ENCODE results near the gene STAC3.

STAC3 gene

DNA sequence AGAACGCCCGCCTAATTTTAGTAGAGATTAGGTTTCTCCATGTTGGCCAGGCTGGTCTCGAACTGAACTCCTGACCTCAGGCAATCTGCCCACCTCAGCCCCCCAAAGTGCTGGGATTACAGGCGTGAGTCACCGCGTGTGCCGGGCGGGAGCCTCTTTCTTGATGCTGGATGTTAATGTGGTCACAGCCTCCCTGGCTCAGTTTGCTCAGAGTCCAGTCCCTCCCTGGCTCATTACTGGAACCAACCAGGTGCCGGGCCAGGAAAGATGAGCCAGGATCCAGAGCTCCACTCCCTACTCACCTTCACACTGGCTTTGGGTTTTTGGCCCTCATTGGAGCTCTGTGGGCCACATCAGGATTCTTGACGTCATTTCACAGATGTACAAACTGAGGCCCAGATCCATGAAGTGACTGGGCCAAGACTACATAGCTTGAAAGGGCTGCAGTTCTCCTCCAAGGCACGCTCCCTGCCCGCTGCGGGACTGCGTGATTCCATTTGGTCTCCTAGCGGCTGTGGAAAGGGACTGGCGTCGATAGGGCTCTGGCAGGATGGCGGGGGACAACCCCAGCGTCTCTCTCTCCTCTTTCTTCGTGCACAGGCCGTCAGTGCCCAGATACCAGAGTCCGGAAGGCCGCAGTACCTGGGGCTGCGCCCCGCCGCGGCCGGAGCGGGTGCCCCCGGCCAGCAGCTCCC, 26.6 kb downstream of the STAC3 start:
- TF ChIP-seq, protein P1, sequence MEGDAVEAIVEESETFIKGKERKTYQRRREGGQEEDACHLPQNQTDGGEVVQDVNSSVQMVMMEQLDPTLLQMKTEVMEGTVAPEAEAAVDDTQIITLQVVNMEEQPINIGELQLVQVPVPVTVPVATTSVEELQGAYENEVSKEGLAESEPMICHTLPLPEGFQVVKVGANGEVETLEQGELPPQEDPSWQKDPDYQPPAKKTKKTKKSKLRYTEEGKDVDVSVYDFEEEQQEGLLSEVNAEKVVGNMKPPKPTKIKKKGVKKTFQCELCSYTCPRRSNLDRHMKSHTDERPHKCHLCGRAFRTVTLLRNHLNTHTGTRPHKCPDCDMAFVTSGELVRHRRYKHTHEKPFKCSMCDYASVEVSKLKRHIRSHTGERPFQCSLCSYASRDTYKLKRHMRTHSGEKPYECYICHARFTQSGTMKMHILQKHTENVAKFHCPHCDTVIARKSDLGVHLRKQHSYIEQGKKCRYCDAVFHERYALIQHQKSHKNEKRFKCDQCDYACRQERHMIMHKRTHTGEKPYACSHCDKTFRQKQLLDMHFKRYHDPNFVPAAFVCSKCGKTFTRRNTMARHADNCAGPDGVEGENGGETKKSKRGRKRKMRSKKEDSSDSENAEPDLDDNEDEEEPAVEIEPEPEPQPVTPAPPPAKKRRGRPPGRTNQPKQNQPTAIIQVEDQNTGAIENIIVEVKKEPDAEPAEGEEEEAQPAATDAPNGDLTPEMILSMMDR (conservative IDR thresholded peaks at IDR 0.05; ENCODE audit: low read depth, low read length), result no peak
- DNase-seq (ENCODE audit: low read depth), result no peak
- no peak overlapping the region for H3K4me3 ChIP-seq (ENCODE audit: low read length)

DNA sequence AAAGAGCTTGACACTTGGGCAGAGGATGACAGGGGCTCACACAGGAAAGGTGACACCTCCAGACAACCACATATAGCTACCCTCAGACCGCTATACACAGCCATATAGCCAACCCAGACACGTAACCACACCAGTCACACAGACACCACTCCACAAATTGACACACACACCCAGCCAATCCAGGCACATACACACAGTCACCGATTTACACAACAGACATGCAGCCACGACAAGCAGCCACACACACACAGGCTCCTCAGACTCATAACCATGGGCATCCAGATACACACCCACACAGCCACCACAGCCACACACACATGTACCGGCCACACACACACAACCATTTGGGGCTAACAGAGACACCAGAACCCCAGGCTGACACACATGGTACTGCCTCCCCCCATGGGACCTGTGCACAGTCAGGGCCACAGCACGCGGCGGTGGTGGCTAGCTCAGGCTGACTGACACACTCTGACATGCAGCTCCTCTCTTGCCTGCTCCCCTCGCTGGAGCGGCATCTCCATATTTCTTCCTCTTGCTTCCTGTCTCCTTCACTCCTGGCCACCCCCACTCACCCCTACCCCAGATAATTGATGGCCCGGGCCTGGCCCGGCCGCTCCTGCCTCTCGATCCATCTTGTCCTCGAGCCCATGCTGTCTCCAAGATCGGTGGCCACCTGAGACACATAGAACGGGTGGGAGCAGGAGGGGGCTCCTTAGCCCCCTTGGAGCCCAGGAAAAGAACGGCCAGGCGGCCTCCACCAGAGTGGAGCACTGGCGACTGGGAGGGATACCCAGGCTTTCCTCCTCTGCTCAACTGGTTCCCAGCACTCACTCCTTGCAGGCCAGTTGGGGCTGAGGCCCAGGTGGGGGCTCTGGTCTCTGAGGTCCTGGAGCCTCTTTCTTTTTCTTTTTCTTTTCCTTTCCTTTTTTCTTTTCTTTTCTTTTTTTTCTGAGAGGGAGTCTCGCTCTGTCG, 27.5 kb downstream of the STAC3 start:
- TF ChIP-seq, protein P1 (conservative IDR thresholded peaks at IDR 0.05; ENCODE audit: low read depth, low read length), result no peak
- no peak for DNase-seq (ENCODE audit: low read depth)
- H3K4me3 ChIP-seq (ENCODE audit: low read length), result no peak overlapping the region

DNA sequence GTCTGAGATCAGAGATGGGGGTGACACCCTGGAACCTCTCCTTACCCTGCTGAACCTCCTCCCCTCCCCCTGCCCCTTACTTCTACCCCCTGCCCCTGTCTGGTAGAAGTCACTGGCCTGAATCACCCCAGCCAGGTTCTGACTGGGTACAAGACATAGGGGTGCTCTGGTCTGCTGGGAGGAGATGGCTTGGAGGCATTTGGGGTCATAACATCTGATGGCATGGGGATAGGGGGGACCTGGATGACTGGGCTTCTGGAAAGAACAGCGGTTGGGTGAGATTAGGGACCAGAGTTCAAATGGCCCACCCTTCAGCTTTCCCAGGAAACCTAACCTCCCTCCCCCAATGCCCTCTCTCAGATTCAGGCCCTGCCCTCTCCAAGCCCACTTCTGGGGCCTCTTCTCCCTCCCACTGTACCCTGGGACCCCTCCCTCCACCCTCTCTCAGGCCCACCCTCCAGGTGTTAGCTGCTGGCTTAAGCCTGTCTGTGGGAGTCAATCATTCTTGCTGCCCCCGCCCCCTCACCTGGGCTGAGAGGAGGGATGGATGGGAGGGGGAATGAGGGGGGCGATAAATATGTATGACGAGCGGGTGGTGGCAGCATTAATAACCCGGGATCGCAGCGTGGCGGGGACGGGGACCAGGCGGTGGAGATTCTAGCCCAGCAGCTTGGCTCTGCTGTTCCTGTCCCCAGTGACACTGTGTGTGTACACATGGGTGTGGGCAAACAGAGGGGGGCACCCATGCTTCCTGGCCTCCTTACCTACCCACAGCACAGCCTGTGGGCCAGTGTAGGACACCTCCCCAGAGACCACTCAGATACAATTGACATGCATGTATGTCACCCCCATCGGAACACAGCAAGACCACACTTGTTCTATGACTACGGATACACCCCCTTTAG, 28.4 kb downstream of the STAC3 start:
- H3K4me3 ChIP-seq (ENCODE audit: low read length), result no peak overlapping the region
- DNase-seq (ENCODE audit: low read depth), result no peak
- TF ChIP-seq, protein P1 (conservative IDR thresholded peaks at IDR 0.05; ENCODE audit: low read depth, low read length), result no peak

DNA sequence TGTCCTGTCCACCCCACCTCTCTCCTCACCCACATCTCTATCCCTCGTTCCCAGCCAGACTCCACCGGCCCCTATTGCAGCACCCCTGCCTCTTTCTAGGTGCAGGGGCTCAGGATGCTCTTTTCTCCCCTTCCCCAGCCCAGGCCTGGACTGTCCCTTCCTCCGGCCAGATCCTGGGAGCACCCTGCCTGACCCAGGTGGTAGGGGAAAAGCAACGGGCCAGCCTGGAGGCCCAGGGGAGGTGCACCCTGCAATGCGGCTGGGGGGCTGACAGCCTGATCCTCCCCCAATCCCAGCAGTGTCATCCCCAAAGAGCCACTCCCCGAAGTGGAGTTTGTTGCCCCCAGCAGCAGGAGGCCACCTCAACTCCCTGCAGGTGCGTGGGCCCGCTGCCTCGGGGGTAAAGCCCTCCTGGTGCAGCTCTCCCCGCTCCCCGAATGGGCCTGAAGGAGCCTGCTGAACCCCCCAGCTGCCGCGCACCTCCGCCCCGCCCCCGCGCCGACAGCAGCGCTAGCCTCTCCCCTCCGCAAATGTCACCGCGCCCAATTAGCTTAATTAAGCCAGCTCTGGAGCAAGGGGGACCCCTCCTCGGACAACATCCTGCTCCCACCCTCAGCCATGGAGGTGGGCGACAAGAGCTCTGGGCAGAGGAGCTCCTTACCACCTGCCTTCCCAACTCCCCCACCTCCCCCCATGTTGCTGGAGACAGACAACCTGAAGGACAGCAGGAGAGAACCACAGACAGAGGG, 29.6 kb downstream of the STAC3 start:
- TF ChIP-seq, protein P1 (conservative IDR thresholded peaks at IDR 0.05; ENCODE audit: low read depth, low read length), result no peak
- H3K4me3 ChIP-seq (ENCODE audit: low read length), result no peak overlapping the region
- DNase-seq (ENCODE audit: low read depth), result no peak

DNA sequence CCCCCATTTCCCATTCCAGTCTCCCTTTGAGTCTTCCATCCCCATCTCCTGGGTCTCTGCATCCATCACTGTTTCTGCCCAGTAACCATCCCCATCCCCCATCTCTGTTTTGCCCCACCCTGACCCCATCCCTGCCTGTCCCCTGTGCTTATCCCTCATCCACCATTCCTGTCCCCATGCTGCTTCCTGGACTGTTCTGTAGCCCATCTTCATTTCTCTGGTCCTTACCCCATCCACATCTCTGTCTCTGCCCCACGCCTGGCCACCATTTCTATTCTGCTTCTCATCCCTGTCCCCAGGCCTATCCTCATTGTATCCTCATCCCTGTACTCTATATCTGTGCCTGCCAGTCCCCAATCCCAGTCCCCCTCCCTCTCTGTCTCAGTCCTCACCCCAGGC, 30.2 kb downstream of the STAC3 start:
- no peak overlapping the region for H3K4me3 ChIP-seq (ENCODE audit: low read length)
- no peak for DNase-seq (ENCODE audit: low read depth)
- TF ChIP-seq, protein P1 (conservative IDR thresholded peaks at IDR 0.05; ENCODE audit: low read depth, low read length), result no peak
